ENCODE results near the gene RBP3. TPM values are rescaled to one million over a fixed set of nuclear protein-coding genes. Genes with fewer than 3 reads are reported as not detected.

RBP3 gene
- polyA plus RNA-seq, 1 donor from 2014 or later, result not detected

- no peaks in the 10 kb centered on the region for H3F3A ChIP-seq (ENCODE audit: insufficient read depth, low read length, poor library complexity, severe bottlenecking)
- H3K9me3 ChIP-seq (ENCODE audit: low read length), result no peaks in the 10 kb centered on the region
- H3K4me3 ChIP-seq (ENCODE audit: low read length), result no peak overlapping the region
- no peaks in the 10 kb centered on the region for H3K9me2 ChIP-seq (ENCODE audit: insufficient read depth, low read length)
- H3K4me2 ChIP-seq (ENCODE audit: low read length), result no peak overlapping the region
- no peak overlapping the region for H2AFZ ChIP-seq (ENCODE audit: low read depth, low read length)
- no peak overlapping the region for H3K27ac ChIP-seq (ENCODE audit: low read length)
- H3K27me3 ChIP-seq (ENCODE audit: insufficient read depth, low read depth, low read length), result no peaks in the 10 kb centered on the region
- H3K36me3 ChIP-seq (ENCODE audit: insufficient read depth, low read length), result no peaks in the 10 kb centered on the region
- no peaks in the 10 kb centered on the region for H4K20me1 ChIP-seq (ENCODE audit: insufficient read depth)
- no peak overlapping the region for H3K9ac ChIP-seq (ENCODE audit: low read length)
- TF ChIP-seq, protein P1, sequence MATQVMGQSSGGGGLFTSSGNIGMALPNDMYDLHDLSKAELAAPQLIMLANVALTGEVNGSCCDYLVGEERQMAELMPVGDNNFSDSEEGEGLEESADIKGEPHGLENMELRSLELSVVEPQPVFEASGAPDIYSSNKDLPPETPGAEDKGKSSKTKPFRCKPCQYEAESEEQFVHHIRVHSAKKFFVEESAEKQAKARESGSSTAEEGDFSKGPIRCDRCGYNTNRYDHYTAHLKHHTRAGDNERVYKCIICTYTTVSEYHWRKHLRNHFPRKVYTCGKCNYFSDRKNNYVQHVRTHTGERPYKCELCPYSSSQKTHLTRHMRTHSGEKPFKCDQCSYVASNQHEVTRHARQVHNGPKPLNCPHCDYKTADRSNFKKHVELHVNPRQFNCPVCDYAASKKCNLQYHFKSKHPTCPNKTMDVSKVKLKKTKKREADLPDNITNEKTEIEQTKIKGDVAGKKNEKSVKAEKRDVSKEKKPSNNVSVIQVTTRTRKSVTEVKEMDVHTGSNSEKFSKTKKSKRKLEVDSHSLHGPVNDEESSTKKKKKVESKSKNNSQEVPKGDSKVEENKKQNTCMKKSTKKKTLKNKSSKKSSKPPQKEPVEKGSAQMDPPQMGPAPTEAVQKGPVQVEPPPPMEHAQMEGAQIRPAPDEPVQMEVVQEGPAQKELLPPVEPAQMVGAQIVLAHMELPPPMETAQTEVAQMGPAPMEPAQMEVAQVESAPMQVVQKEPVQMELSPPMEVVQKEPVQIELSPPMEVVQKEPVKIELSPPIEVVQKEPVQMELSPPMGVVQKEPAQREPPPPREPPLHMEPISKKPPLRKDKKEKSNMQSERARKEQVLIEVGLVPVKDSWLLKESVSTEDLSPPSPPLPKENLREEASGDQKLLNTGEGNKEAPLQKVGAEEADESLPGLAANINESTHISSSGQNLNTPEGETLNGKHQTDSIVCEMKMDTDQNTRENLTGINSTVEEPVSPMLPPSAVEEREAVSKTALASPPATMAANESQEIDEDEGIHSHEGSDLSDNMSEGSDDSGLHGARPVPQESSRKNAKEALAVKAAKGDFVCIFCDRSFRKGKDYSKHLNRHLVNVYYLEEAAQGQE (IDR thresholded peaks at IDR 0.05; ENCODE audit: borderline replicate concordance), result no peak
- TF ChIP-seq EZH2 (IDR thresholded peaks at IDR 0.05; ENCODE audit: borderline replicate concordance, insufficient read depth, low read length, poor library complexity, severe bottlenecking) (no peak), RAD21 (conservative IDR thresholded peaks at IDR 0.05) (no peak), POLR2AphosphoS5 (IDR thresholded peaks at IDR 0.05) (no peak), SMC3 (conservative IDR thresholded peaks at IDR 0.05; ENCODE audit: poor library complexity) (no peak), MXI1 (conservative IDR thresholded peaks at IDR 0.05; ENCODE audit: poor library complexity, severe bottlenecking) (no peak), TAF1 (IDR thresholded peaks at IDR 0.05; ENCODE audit: low read depth) (no peak), EP300 (conservative IDR thresholded peaks at IDR 0.05; ENCODE audit: poor library complexity, severe bottlenecking) (no peak)
- TF ChIP-seq, protein P2, sequence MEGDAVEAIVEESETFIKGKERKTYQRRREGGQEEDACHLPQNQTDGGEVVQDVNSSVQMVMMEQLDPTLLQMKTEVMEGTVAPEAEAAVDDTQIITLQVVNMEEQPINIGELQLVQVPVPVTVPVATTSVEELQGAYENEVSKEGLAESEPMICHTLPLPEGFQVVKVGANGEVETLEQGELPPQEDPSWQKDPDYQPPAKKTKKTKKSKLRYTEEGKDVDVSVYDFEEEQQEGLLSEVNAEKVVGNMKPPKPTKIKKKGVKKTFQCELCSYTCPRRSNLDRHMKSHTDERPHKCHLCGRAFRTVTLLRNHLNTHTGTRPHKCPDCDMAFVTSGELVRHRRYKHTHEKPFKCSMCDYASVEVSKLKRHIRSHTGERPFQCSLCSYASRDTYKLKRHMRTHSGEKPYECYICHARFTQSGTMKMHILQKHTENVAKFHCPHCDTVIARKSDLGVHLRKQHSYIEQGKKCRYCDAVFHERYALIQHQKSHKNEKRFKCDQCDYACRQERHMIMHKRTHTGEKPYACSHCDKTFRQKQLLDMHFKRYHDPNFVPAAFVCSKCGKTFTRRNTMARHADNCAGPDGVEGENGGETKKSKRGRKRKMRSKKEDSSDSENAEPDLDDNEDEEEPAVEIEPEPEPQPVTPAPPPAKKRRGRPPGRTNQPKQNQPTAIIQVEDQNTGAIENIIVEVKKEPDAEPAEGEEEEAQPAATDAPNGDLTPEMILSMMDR (IDR thresholded peaks at IDR 0.05; ENCODE audit: poor library complexity, severe bottlenecking), result no peak
- H3K79me2 ChIP-seq (replicated peaks; ENCODE audit: insufficient read depth, low read length), result no peaks in the 10 kb centered on the region
Measured at GRCh38 chr10:47388879-47389278, 40.7 kb downstream of the RBP3 start.

GRCh38 chr10:47389619-47390018, 41.5 kb downstream of the RBP3 start:
- H3K27me3 ChIP-seq (ENCODE audit: insufficient read depth, low read depth, low read length), result no peaks in the 10 kb centered on the region
- no peaks in the 10 kb centered on the region for H3K36me3 ChIP-seq (ENCODE audit: insufficient read depth, low read length)
- H3K27ac ChIP-seq (ENCODE audit: low read length), result no peak overlapping the region
- no peaks in the 10 kb centered on the region for H3K9me3 ChIP-seq (ENCODE audit: low read length)
- H3K4me2 ChIP-seq (ENCODE audit: low read length), result no peak overlapping the region
- no peak overlapping the region for H2AFZ ChIP-seq (ENCODE audit: low read depth, low read length)
- no peaks in the 10 kb centered on the region for H3F3A ChIP-seq (ENCODE audit: insufficient read depth, low read length, poor library complexity, severe bottlenecking)
- H3K9me2 ChIP-seq (ENCODE audit: insufficient read depth, low read length), result no peaks in the 10 kb centered on the region
- H3K79me2 ChIP-seq (replicated peaks; ENCODE audit: insufficient read depth, low read length), result no peaks in the 10 kb centered on the region
- no peaks in the 10 kb centered on the region for H4K20me1 ChIP-seq (ENCODE audit: insufficient read depth)
- TF ChIP-seq POLR2AphosphoS5 (IDR thresholded peaks at IDR 0.05), result no peak
- TF ChIP-seq SMC3 (conservative IDR thresholded peaks at IDR 0.05; ENCODE audit: poor library complexity), result no peak
- no peak for TF ChIP-seq RAD21 (conservative IDR thresholded peaks at IDR 0.05)
- no peak overlapping the region for H3K4me3 ChIP-seq (ENCODE audit: low read length)
- no peak overlapping the region for H3K9ac ChIP-seq (ENCODE audit: low read length)

DNA sequence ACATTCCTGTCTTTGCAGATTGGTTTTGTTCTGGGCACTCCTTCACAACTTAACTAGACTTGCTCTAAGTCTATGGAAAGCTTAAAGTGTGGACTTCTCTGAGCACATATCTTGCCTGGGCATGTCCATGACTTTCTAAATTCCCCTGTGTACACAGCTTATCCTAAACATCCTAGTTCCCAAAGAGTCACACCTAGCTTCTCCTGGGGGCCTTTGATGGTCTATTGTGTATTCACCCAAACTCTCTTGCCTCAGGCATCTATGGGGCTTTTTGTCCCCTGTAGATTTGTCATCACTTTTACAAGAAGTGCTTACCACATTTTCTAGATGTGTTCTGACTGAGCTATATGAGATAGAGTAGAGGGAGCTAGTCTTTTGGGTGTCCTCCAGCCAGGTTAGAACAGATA, 48.2 kb downstream of the RBP3 start:
- Histone ChIP-seq H3K4me2 (ENCODE audit: low read length) (no peak overlapping the region), H3K9me3 (ENCODE audit: low read length) (no peaks in the 10 kb centered on the region), H3K9ac (ENCODE audit: low read length) (no peak overlapping the region), H2AFZ (ENCODE audit: low read depth, low read length) (no peak overlapping the region), H3K27ac (ENCODE audit: low read length) (no peak overlapping the region), H3K27me3 (ENCODE audit: insufficient read depth, low read depth, low read length) (no peaks in the 10 kb centered on the region), H3K9me2 (ENCODE audit: insufficient read depth, low read length) (no peaks in the 10 kb centered on the region), H4K20me1 (ENCODE audit: insufficient read depth) (no peaks in the 10 kb centered on the region), H3K4me3 (ENCODE audit: low read length) (no peak overlapping the region), H3K79me2 (replicated peaks; ENCODE audit: insufficient read depth, low read length) (no peaks in the 10 kb centered on the region), H3K36me3 (ENCODE audit: insufficient read depth, low read length) (no peaks in the 10 kb centered on the region), H3F3A (ENCODE audit: insufficient read depth, low read length, poor library complexity, severe bottlenecking) (no peaks in the 10 kb centered on the region)
- no peak for TF ChIP-seq SMC3 (conservative IDR thresholded peaks at IDR 0.05; ENCODE audit: poor library complexity)
- no peak for TF ChIP-seq EZH2 (IDR thresholded peaks at IDR 0.05; ENCODE audit: borderline replicate concordance, insufficient read depth, low read length, poor library complexity, severe bottlenecking)
- TF ChIP-seq POLR2AphosphoS5 (IDR thresholded peaks at IDR 0.05), result no peak
- TF ChIP-seq TAF1 (IDR thresholded peaks at IDR 0.05; ENCODE audit: low read depth), result no peak
- no peak for TF ChIP-seq EP300 (conservative IDR thresholded peaks at IDR 0.05; ENCODE audit: poor library complexity, severe bottlenecking)
- no peak for TF ChIP-seq RAD21 (conservative IDR thresholded peaks at IDR 0.05)
- TF ChIP-seq, protein P2 (IDR thresholded peaks at IDR 0.05; ENCODE audit: poor library complexity, severe bottlenecking), result no peak
- no peak for TF ChIP-seq MXI1 (conservative IDR thresholded peaks at IDR 0.05; ENCODE audit: poor library complexity, severe bottlenecking)
- TF ChIP-seq, protein P1 (IDR thresholded peaks at IDR 0.05; ENCODE audit: borderline replicate concordance), result no peak

Measured in neural cell (in vitro differentiated cells).